ENCODE measurements around the gene SLC44A4.

DNA sequence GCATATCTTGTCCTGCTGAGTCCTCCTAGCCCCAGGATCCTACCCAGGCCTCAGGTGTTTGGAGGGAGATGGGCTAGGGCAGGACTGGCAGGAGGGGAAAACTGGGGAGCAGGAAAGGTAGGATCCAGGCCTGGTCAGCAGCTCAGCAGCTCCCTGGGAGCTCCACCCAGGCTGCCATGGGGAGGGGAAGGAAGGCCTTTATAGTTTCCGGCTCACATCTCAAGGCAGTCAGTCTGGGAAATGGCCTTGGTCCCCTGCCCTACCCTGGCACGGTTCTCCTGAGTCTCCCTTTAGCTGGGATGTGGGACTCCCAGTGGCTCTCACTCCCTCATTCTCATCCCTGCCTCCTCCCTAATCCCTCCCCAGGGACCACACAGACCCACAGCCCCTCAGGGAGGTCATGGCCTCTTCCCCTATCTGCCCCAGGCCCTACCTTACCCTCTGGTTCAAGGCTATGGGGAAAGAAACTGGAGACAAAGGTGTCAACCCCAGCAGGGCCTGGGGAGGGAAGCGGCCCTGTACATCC, 1.6 kb downstream of the SLC44A4 start:
- TF ChIP-seq FOSL2 (IDR thresholded peaks at IDR 0.05; ENCODE audit: borderline replicate concordance, low read depth): no peak
- TF ChIP-seq FOXM1 (IDR thresholded peaks at IDR 0.05; ENCODE audit: low read depth): no peak
- TF ChIP-seq POLR2AphosphoS5 (IDR thresholded peaks at IDR 0.05; ENCODE audit: low read depth, low read length): no peak
- no peak for TF ChIP-seq JUND (IDR thresholded peaks at IDR 0.05)
- no peak for TF ChIP-seq MXI1 (IDR thresholded peaks at IDR 0.05; ENCODE audit: low read depth, low read length)
- TF ChIP-seq, protein P1, sequence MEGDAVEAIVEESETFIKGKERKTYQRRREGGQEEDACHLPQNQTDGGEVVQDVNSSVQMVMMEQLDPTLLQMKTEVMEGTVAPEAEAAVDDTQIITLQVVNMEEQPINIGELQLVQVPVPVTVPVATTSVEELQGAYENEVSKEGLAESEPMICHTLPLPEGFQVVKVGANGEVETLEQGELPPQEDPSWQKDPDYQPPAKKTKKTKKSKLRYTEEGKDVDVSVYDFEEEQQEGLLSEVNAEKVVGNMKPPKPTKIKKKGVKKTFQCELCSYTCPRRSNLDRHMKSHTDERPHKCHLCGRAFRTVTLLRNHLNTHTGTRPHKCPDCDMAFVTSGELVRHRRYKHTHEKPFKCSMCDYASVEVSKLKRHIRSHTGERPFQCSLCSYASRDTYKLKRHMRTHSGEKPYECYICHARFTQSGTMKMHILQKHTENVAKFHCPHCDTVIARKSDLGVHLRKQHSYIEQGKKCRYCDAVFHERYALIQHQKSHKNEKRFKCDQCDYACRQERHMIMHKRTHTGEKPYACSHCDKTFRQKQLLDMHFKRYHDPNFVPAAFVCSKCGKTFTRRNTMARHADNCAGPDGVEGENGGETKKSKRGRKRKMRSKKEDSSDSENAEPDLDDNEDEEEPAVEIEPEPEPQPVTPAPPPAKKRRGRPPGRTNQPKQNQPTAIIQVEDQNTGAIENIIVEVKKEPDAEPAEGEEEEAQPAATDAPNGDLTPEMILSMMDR (IDR thresholded peaks at IDR 0.05): no peak
- no peak for TF ChIP-seq EZH2phosphoT487 (IDR thresholded peaks at IDR 0.05; ENCODE audit: borderline replicate concordance, low read depth)
- no peak for TF ChIP-seq NRF1 (IDR thresholded peaks at IDR 0.05; ENCODE audit: low read depth, low read length)
- TF ChIP-seq, protein P2, sequence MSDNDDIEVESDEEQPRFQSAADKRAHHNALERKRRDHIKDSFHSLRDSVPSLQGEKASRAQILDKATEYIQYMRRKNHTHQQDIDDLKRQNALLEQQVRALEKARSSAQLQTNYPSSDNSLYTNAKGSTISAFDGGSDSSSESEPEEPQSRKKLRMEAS (IDR thresholded peaks at IDR 0.05; ENCODE audit: low read depth): no peak
- TF ChIP-seq TCF12 (IDR thresholded peaks at IDR 0.05): no peak
- TF ChIP-seq RFX5 (IDR thresholded peaks at IDR 0.05; ENCODE audit: low read length): no peak
- TF ChIP-seq YY1 (IDR thresholded peaks at IDR 0.05; ENCODE audit: low read depth): no peak
- no peak for TF ChIP-seq MEF2A (IDR thresholded peaks at IDR 0.05; ENCODE audit: borderline replicate concordance, low read depth)
- TF ChIP-seq, protein P3, sequence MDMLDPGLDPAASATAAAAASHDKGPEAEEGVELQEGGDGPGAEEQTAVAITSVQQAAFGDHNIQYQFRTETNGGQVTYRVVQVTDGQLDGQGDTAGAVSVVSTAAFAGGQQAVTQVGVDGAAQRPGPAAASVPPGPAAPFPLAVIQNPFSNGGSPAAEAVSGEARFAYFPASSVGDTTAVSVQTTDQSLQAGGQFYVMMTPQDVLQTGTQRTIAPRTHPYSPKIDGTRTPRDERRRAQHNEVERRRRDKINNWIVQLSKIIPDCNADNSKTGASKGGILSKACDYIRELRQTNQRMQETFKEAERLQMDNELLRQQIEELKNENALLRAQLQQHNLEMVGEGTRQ (IDR thresholded peaks at IDR 0.05; ENCODE audit: borderline replicate concordance, low read depth, low read length): no peak
